Hepatocyte (in vitro differentiated cells): ENCODE results near the gene FRAS1.

Source experiments
- CTCF ChIP-seq: fragments of 200-600 bp; sonication (generic); IDR thresholded peaks from 2 replicates; pipeline ENCODE4 v1.5.1; 2016; ENCODE audit warnings: antibody characterized with exemption, mild to moderate bottlenecking; ENCODE audit not compliant: poor library complexity
- EZH2 ChIP-seq: fragments of 200-600 bp; sonication (generic); IDR thresholded peaks from 2 replicates; pipeline ENCODE4 v1.6.1; 2016; ENCODE audit warnings: antibody characterized with exemption, mild to moderate bottlenecking, borderline replicate concordance

DNA sequence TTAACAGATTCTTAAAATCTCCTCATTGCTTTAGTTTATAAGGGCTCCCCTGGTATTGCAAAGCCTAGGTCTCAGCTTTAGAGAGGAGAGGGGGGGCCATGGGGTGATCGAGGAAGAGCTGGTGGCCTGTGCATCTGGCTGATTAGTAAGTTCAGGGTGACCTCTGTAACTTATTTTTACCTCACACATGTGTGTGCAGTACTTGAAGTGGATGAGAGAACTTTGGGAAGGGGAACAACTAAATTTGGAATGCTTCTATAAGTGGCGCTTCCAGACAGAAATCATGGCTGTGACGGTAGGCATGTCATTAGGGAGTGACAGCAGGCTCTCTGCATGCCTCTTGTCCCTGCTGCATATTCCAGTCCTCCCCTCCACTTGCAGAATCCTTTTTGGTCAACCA, 41.9 kb downstream of the FRAS1 start:
- TF ChIP-seq CTCF: no peak
- TF ChIP-seq EZH2: no peak
